HG02798 (cell line): Measurements from ENCODE around the gene SLC7A5.
A peak's percentile ranks its signal among the peaks of the same experiment; 100 is the strongest.
"Not testable (repeated sequence)": the region's sequence is repeated elsewhere in the genome, so short reads cannot be mapped to it uniquely, and the experiment has no call there.

ENCODE experiments used
- ATAC-seq: cut with Tn5 transposase; IDR thresholded peaks from one replicate; pipeline ENCODE4 v1.9.1; 2021; ENCODE audit warnings: mild to moderate bottlenecking; ENCODE audit not compliant: unreplicated experiment, poor library complexity

The SLC7A5 gene

DNA sequence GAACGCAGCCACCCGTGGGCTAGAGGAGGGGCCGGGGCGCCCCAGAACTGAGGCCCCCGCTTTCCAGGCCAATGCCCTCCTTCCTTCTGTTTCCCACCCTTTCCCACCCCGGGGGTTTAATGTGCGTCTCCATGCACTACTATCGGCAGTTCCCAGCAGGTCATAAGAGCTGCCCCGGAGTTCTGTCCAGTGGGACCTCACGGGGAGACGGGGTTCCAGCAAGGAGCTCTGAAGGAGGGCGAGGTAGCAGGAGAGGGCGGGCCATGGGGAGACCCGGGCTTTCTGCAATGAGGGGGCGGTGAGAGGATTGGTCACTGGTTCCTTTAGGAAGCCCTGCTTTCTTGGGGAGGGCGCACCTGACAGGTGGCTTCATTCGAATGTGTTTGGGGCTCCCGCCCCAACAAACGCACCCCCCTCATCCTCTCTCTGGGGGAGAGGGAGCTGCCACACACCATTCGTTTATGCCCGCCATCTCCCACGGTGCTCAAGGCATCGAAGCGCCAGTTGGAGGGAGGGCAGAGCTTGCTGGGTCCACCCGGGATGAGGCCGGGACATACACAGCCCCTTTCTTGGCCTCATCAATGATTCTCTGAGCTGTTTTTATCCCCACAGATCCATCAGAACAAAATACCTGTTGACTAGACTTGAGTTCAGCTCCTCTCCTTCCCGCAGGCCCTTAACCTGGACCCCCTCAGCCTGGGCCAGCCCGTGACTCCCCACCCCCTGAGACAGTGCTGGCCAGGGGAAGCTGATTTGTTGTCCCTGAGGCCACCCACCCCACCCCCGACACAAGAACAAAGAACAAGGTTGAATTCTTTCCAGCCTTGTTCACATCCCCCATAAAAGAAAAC lies 44.1 kb downstream of the SLC7A5 start:
- ATAC-seq: no peak

GRCh38 chr16:87824016-87824990 lies 45.0 kb downstream of the SLC7A5 start:
- no peak for ATAC-seq

DNA sequence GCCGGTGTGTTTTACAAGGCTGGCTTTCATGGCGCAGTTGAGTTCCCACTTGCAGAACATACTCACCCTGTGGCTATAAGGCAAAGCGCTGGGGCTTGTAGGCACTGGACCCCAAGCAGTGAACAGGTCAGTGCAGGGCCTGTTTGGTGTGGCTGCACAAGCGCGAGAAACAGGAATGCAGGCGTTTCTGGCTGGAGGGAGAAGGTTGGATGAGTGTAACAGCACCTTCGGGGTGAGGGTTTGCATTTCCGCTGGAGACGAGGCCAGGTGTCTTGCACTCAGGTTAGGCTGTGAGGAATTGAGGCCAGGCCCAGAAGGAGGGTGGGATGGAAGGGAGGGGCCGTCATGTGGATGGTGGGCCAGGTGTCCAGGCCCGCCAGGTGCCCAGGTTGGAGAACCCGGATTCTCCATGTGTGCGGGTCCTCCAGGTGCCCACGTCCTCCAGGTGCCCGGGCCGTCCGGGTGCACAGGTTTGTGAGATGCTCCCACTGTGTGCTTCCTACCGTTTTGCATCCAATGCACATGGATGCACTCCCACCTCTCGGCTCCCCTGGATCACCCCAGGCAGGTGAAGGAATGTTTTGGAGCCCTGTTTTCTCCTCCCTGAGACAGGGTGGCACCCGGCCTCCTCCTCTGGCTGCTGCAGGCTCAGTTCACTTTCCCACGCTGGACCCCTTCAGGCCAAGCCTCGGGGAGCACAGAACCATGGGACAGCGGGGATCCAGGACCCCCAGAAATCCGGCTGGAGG lies 46.0 kb downstream of the SLC7A5 start:
- ATAC-seq: no peak

GRCh38 chr16:87822108-87822970 lies 47.0 kb downstream of the SLC7A5 start:
- no peak for ATAC-seq

DNA sequence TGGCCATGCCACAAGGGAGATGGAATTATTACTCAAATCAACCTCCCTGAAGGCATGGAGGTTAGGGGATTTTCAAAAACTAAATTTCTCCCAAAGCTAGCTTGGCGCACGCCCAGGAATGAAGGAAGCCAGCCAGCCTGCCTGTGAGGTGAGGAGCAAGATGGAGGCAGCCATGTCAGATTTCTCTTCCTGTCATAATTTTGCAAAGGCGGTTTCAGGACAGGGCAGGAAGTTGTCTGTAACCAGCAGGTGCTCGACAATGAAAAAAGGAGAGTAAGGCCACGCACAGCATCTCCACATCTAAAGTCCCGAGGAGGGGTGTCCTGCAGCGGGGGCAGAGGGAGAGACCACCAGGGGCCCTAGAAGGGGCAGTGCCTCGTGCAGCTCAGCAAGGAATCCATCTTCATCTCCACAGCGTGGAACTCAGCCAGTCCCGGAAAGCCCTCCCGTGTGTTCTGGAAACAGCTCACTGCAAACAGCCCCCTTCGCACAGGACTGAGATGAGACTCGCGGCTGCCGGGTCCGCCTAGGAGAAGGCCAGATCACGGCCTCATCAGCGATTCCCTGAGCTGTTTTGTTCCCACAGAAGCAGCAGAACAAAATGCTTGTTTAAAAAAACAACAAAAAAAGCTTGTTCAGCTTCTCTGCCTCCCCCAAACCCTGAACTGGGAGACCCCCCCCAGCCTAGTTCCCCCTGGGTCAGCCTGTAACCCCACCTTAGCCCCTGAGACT lies 47.8 kb downstream of the SLC7A5 start:
- ATAC-seq: no peak

DNA sequence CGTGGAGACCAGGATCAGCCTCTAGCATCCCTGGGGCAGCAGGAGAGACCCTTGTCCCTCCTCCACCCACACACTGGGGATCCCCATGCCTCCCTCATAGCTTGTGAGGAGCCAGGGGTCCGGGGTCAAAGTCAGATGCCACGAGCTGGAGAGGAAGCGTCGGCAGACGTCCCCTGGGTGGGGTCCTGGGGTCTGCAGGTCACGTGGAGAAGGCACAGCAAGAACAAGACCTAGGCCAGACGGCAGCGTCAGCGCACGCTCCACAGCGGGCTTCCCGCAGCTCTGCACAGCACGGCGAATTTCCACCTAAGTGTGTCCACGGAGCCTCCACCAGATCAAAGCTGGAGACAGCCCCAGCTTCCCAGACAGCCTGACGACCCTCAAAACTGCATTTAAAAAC lies 49.3 kb downstream of the SLC7A5 start:
- no peak for ATAC-seq

DNA sequence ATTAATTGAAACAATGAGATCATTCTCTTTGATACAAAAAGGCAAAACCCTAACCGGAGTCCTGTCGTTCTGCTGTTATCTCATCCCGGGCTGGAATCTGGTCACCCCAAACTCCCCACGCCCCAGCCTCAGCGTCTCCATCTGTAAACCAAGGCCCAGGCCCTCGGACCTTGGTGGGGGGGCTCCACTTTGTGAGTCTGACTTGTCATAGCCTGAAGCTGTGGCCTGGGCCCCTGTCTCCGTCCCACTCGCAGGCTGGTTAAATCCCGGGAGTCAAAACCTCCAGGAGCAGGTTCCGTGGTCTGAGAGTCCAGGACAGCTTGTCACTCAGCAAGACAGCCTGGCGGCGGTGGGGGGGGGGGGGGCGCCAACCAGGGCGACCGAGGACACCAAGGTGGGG lies 50.0 kb downstream of the SLC7A5 start:
- ATAC-seq: no peak

- no peak for ATAC-seq
These were observed 50.7 kb downstream of the SLC7A5 start for GRCh38 chr16:87818533-87819161.

GRCh38 chr16:87817910-87818309 lies 51.4 kb downstream of the SLC7A5 start:
- ATAC-seq: no peak

DNA sequence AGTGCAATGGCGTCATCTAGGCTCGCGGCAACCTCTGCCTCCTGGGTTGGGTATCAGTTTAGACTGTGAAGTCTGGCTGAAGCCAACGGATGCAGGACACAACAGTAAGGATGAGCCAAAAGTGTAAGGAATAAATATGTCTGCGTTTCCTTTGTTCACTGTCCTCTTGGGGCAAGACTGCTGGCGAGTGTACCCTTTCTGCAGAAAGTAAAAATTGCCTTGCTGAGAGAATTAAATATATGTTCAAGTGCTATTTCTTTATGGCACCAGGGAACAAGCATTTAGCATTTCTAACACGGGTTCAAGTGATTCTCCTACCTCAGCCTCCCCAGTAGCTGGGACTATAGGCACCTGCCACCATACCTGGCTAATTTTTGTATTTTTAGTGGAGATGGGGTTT lies 51.9 kb downstream of the SLC7A5 start:
- ATAC-seq: not testable (repeated sequence)

GRCh38 chr16:87816507-87817100 lies 52.7 kb downstream of the SLC7A5 start:
- no peak for ATAC-seq

- no peak for ATAC-seq
These were observed 53.7 kb downstream of the SLC7A5 start for GRCh38 chr16:87815567-87815966.

- no peak for ATAC-seq
These were observed 57.1 kb downstream of the SLC7A5 start for GRCh38 chr16:87812200-87812656.

GRCh38 chr16:87811454-87811853 lies 57.9 kb downstream of the SLC7A5 start:
- not testable (repeated sequence) for ATAC-seq

DNA sequence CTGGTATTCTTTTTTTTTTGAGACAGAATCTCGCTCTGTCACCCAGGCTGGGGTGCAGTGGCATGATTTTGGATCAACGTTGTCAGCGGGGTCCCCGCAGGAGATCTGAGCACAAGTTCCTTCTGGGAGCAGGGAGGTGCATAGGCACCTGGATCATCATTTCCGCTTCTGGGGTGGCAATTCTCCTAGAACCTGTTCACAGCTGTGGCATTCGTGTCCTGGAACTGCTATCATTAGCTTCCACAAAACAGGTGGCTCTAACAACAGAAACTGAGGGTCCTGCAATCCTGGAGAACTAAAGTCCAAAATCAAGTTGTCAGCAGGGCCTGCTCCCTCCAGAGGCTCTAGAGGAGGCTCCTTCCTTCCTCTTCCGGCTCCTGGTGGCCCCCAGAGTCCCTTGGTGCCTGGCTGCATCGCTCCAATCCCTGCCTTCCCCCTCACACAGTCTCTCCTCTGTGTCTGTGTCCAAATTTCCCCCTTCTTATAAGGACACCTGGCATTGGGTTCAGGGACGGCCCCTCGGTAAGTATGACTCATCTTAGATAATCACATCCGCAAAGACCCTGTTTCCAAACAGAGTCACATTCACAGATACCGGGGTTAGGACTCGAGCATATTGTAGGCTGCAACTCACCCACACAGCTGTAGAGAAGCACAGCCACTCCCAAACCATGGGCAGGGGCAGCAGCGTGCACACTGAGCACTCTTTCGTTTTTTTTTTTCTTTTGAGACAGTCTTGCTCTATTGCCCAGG lies 60.0 kb downstream of the SLC7A5 start:
- peak; percentile 48 for ATAC-seq

DNA sequence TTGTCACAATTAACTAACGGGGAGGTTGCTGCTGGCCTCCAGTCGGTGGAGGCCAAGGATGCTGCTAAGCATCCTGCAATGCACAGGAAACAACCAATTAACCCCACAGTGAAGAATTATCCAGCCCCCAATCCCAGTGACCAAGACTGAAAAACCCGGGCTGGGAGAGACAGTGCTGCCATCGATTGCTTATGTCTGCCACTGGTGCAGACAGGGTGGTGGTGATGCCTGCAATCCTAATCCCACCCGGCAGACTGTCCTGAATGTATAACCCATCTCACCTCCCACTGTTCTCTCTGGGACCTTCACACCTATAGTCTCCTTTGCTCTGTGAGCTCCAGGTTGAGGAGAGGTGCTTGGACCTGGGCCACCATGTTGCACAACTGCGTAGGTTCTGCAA lies 61.2 kb downstream of the SLC7A5 start:
- no peak for ATAC-seq
